GM19455 (cell line): Measurements from ENCODE around the gene ADGRG6.

Source experiments
- ATAC-seq: cut with Tn5 transposase; IDR thresholded peaks from one replicate; pipeline ENCODE4 v1.9.1; 2021; ENCODE audit not compliant: unreplicated experiment

ADGRG6 gene

DNA sequence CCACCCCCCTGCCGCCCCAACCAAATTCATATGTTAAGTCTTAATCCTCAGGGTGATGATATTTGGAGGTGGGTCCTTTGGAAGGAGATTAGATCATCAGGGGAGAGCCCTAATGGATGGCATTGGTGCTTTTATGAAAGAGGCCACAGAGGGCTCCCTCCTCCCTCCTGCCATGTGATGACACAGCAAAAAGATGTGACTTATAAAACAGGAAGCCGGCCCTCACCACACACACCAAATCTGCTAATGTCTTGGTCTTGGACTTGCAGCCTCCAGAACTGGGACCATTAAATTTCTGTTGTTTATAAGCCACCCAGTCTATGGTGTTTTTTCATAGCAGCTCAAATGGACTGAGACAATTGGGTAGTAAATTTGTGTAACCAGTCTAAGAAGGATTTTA is 176.3 kb downstream of the ADGRG6 start:
- ATAC-seq = no peak

DNA sequence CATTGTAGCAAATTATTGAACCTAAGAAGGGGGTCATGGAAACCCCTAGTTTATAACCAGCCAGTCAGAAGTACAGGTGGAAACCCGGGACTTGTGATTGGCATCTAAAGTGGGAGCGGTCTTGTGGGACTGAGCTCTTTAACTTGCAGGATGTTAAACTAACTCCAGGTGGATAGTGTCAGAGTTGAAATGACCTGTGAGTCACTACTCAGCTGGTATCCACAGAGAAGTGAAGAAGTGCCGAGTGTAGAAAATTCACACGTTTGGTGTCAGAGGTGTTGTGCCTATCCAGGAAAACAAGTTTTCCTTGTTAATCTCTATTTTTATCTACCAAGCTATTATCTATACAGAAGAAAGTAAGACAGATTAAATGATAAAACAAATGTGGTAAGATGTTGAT is 179.7 kb downstream of the ADGRG6 start:
- ATAC-seq = no peak

DNA sequence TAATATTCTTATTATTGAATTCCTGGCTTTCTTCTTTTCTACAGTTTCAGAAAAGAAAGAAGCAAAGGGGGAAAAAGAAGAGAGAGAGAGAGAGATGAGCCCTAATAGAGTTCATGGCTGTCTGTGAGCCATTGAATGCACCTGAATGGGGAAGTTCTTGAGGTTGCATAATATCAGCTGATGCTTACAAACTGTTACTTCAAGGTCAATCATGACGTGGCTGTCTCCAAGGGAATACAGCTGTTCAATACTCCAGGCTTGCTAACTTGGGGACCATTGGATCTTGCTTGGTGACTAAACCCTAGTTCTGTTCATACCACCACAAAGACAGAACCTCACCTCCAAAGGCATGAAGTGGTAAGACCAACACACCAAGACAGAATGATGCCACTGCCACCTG is 180.4 kb downstream of the ADGRG6 start:
- ATAC-seq = no peak

DNA sequence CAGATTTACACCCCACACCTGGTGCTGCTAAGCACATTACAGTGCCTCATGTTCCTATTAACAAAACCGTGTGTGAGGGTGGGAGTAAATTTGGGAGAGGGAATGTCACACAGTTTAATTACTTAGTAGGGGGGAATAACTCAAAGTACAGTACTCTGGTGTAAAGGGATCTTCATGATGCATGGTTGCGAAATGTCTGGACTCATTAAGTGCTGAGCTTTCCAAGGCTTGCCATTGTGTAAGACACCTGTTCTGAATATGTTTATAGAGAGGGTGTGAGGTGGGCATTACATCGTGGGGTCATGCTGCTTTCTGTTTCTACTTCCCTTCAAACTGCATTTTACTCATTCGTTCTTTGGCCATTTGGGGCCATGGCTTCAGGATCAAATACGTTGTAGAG is 181.2 kb downstream of the ADGRG6 start:
- ATAC-seq = no peak

DNA sequence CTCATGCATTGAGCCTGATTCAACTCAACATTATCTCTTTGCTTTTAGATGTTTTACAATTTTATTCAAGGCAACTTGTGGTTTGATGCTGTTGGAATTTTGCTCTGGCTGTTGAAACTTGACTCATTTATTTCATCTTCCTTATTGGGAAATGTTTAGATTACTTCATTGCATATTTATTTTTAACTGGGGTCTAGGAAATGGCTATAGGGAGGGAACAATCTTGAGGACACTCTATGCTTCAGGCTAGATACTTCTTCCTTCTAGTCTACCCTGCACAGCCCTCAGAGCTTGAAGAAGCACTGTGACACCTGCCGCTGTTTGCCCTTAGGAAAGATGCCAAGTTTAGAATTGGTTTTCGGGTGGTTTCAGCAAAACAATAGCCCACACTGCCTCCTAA is 183.4 kb downstream of the ADGRG6 start:
- no peak for ATAC-seq

DNA sequence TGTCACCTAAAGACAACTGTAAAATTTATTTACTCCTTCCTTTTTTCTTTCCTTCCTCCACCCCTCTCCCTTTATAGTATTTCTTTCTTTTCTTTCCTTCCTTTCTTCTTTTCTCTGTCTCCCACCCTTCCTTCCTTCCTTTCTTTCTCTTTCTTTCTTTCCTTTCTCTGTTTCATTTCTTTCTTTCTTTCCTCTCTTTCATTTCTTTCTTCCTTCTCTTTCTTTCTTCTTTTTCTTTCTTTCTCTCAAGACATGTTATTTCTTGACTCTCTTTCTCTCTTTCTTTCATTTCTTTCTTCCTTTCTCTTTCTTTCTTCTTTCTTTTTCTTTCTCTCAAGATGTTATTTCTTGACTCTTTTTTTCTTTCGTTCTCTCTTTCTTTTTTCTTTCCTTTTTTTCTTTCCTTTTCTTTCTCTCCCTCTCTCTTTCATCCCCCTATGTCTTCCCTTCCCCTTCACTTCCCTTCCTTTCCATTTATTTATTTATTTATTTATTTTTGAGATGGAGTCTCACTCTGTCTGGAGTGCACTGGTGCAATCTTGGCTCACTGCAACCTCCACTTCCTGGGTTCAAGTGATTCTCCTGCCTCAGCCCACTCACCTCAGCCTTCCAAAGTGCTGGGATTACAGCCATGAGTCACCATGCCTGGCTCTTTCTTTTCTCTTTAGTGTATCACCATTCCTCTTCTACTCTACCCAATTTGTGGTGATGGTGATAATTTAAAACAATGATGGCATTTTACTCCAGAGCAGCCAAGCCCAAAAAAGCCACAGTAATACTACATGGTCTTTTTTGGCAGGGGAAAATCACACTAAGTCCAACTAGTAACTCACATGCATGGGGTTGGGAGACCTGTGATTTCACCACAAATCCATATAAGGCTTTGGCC is 188.2 kb downstream of the ADGRG6 start:
- no peak for ATAC-seq
